H1 (cell line): ENCODE measurements around the gene CTIF. TPM values are rescaled to one million over a fixed set of nuclear protein-coding genes. Genes with fewer than 3 reads are reported as not detected.
A peak's percentile ranks its signal among the peaks of the same experiment; 100 is the strongest.

Source experiments
- CTCF ChIA-PET: fragments of 300-600 bp; sonication (Branson Sonifier 250); formaldehyde crosslinking; loops from one replicate; lab custom pipeline; 2021; ENCODE audit not compliant: partially characterized antibody; lab: Charles Lee
- POLR2A ChIA-PET: fragments of 300-600 bp; sonication (Branson Sonifier 250); formaldehyde crosslinking; loops from one replicate; lab custom pipeline; 2021; ENCODE audit warnings: inconsistent platforms; ENCODE audit not compliant: partially characterized antibody; lab: Charles Lee
- DNase-seq, 2 experiments: peaks; one replicate each; pipeline versions ENCODE4 v3.0.0 to v3.0.0-alpha.2; 2010 to 2022; ENCODE audit warnings: low spot score in 2 of 2, low read depth in 1 of 2, mixed read lengths in 1 of 2
- FAIRE-seq: peaks from 2 replicates; lab custom pipeline; 2011; peaks lifted over from hg19 to GRCh38; lab: Jason Lieb, UNC
- H2AFZ ChIP-seq: 2 replicates; pipeline ENCODE4 v1.8.1; 2012; ENCODE audit warnings: low read length, inconsistent platforms
- H2AK5ac ChIP-seq: 2 replicates; pipeline ENCODE4 v1.6.1; 2013; ENCODE audit warnings: low read depth, low read length
- H2BK120ac ChIP-seq: replicated peaks from 2 replicates; pipeline ENCODE3; 2013; ENCODE audit warnings: low read depth, low read length, inconsistent platforms
- H2BK12ac ChIP-seq: 2 replicates; pipeline ENCODE4 v1.6.1; 2013; ENCODE audit warnings: low read depth, low read length
- H2BK15ac ChIP-seq: 2 replicates; pipeline ENCODE4 v1.6.1; 2013; ENCODE audit warnings: low read length
- H2BK20ac ChIP-seq: 2 replicates; pipeline ENCODE4 v1.6.1; 2013; ENCODE audit warnings: low read length
- H2BK5ac ChIP-seq: 2 replicates; pipeline ENCODE4 v1.6.1; 2013; ENCODE audit warnings: low read depth, low read length
- H3K14ac ChIP-seq: 2 replicates; pipeline ENCODE4 v1.6.1; 2013; ENCODE audit warnings: inconsistent platforms; ENCODE audit not compliant: insufficient read length
- H3K18ac ChIP-seq: 2 replicates; pipeline ENCODE4 v1.6.1; 2013; ENCODE audit warnings: low read length; ENCODE audit errors: extremely low read depth
- H3K23ac ChIP-seq: 2 replicates; pipeline ENCODE4 v1.6.1; 2013; ENCODE audit warnings: inconsistent platforms; ENCODE audit not compliant: insufficient read length
- H3K23me2 ChIP-seq: 2 replicates; pipeline ENCODE4 v1.6.1; 2013; ENCODE audit warnings: low read depth, low read length
- H3K27ac ChIP-seq: 2 replicates; pipeline ENCODE4 v1.6.1; 2011; ENCODE audit warnings: low read depth, low read length, inconsistent platforms
- H3K27me3 ChIP-seq, 4 experiments: replicated peaks in 1 of 4; 1 replicate in 1 of 4; 2 replicates in 3 of 4; pipeline versions ENCODE4 v1.6.1 to v1.8.1; 2011 to 2013; ENCODE audit warnings: low read length in 3 of 4, mild to moderate bottlenecking in 3 of 4, inconsistent platforms in 2 of 4, mixed read lengths in 2 of 4, moderate library complexity in 1 of 4; ENCODE audit not compliant: control insufficient read depth in 3 of 4, insufficient read depth in 3 of 4; ENCODE audit errors: extremely low read depth in 1 of 4
- H3K36me3 ChIP-seq, 4 experiments: 2 replicates each; pipeline versions ENCODE4 v1.6.1 to v1.8.1; 2011 to 2013; ENCODE audit warnings: mild to moderate bottlenecking in 4 of 4, low read length in 3 of 4, moderate library complexity in 2 of 4, control low read depth in 1 of 4, inconsistent platforms in 1 of 4; ENCODE audit not compliant: insufficient read depth in 4 of 4, control insufficient read depth in 2 of 4
- H3K4ac ChIP-seq: replicated peaks from 2 replicates; pipeline ENCODE3; 2013; ENCODE audit warnings: low read length, low read depth, mixed read lengths, inconsistent platforms; ENCODE audit not compliant: insufficient read length
- H3K4me1 ChIP-seq, 4 experiments: replicated peaks in 1 of 4; 1 replicate in 1 of 4; 2 replicates in 3 of 4; pipeline versions ENCODE4 v1.6.1 to v1.8.1; 2011 to 2013; ENCODE audit warnings: low read length in 3 of 4, inconsistent platforms in 2 of 4, mixed read lengths in 1 of 4; ENCODE audit not compliant: insufficient read depth in 4 of 4, control insufficient read depth in 3 of 4
- H3K4me2 ChIP-seq, 2 experiments: 2 replicates each; pipeline versions ENCODE4 v1.6.1 to v1.8.1; 2011 to 2013; ENCODE audit warnings: low read depth in 2 of 2, low read length in 2 of 2, control low read depth in 1 of 2, inconsistent platforms in 1 of 2, mild to moderate bottlenecking in 1 of 2; ENCODE audit not compliant: insufficient read depth in 1 of 2
- H3K4me3 ChIP-seq, 4 experiments: fragments of 200-600, 300-600 bp in 1 of 4; sonication (generic), shearing (Covaris generic), sonication (Bioruptor Twin) in 1 of 4; 2 replicates each; pipeline versions ENCODE4 v1.5.1 to v1.8.1; 2011 to 2016; ENCODE audit warnings: low read length in 4 of 4, low read depth in 3 of 4, control low read depth in 2 of 4, inconsistent platforms in 2 of 4, mild to moderate bottlenecking in 2 of 4, mixed read lengths in 1 of 4, moderate library complexity in 1 of 4; ENCODE audit not compliant: insufficient read depth in 2 of 4; ENCODE audit errors: extremely low read depth in 1 of 4
- H3K56ac ChIP-seq: replicated peaks from 2 replicates; pipeline ENCODE3; 2013; ENCODE audit warnings: low read depth, mild to moderate bottlenecking, mixed read lengths, low read length, inconsistent platforms; ENCODE audit not compliant: insufficient read length
- H3K79me1 ChIP-seq: 2 replicates; pipeline ENCODE4 v1.6.1; 2013; ENCODE audit warnings: low read depth, low read length, control low read depth
- H3K79me2 ChIP-seq, 2 experiments: 2 replicates each; pipeline versions ENCODE4 v1.6.1 to v1.8.1; 2012 to 2013; ENCODE audit warnings: low read length in 2 of 2, mild to moderate bottlenecking in 2 of 2, inconsistent platforms in 1 of 2; ENCODE audit not compliant: insufficient read depth in 2 of 2, control insufficient read depth in 1 of 2
- H3K9ac ChIP-seq, 4 experiments: replicated peaks in 1 of 4; 1 replicate in 1 of 4; 2 replicates in 3 of 4; pipeline versions ENCODE4 v1.6.1 to v1.8.1; 2011 to 2013; ENCODE audit warnings: low read depth in 3 of 4, low read length in 3 of 4, control low read depth in 2 of 4, mild to moderate bottlenecking in 2 of 4, moderate library complexity in 2 of 4, inconsistent platforms in 1 of 4; ENCODE audit errors: extremely low read depth in 1 of 4
- H3K9me3 ChIP-seq, 2 experiments: 2 replicates each; pipeline versions ENCODE4 v1.6.1 to v1.8.1; 2012 to 2013; ENCODE audit warnings: mild to moderate bottlenecking in 2 of 2, moderate library complexity in 2 of 2, control low read depth in 1 of 2, inconsistent platforms in 1 of 2, low read depth in 1 of 2, low read length in 1 of 2, mixed read lengths in 1 of 2; ENCODE audit not compliant: insufficient read depth in 2 of 2
- H4K20me1 ChIP-seq, 2 experiments: replicated peaks in 1 of 2; 2 replicates each; pipeline versions ENCODE3 to v1.8.1; 2011 to 2013; ENCODE audit warnings: inconsistent platforms in 2 of 2, low read length in 2 of 2, mild to moderate bottlenecking in 1 of 2; ENCODE audit not compliant: insufficient read depth in 2 of 2, control insufficient read depth in 1 of 2
- H4K5ac ChIP-seq: 2 replicates; pipeline ENCODE4 v1.6.1; 2013; ENCODE audit warnings: low read length, low read depth, mixed read lengths, inconsistent platforms; ENCODE audit not compliant: insufficient read length
- H4K8ac ChIP-seq: 2 replicates; pipeline ENCODE4 v1.8.0; 2013; ENCODE audit warnings: mild to moderate bottlenecking, moderate library complexity, low read length, inconsistent platforms; ENCODE audit not compliant: insufficient read depth; ENCODE audit errors: extremely low read depth
- H4K91ac ChIP-seq: replicated peaks from 2 replicates; pipeline ENCODE3; 2013; ENCODE audit warnings: low read length, mixed read lengths, inconsistent platforms; ENCODE audit not compliant: insufficient read length
- HDAC2 ChIP-seq, 2 experiments: fragments of 300-600 bp in 1 of 2; sonication (generic) in 1 of 2; IDR thresholded peaks; 2 replicates each; pipeline ENCODE4 v1.6.1; 2011 to 2012; ENCODE audit warnings: low read depth in 2 of 2, low read length in 2 of 2, mild to moderate bottlenecking in 2 of 2, moderate library complexity in 2 of 2, borderline replicate concordance in 1 of 2, inconsistent platforms in 1 of 2
- KDM1A ChIP-seq: fragments of 200-600, 300-600 bp; sonication (generic); IDR thresholded peaks from 2 replicates; pipeline ENCODE4 v1.7.1; 2016; ENCODE audit warnings: mild to moderate bottlenecking, low read length, borderline replicate concordance
- NANOG ChIP-seq: IDR thresholded peaks from 2 replicates; pipeline ENCODE4 v1.6.1; 2011; ENCODE audit warnings: low read length, low read depth, mild to moderate bottlenecking, inconsistent platforms; ENCODE audit not compliant: insufficient read depth, poor library complexity, severe bottlenecking
- WGBS, 2 experiments: shearing (Covaris generic) in 1 of 2; methylation state at CpG; one replicate each; pipeline versions ENCODE4 v1.1.6 to v1.1.7; 2013 to 2015; ENCODE audit warnings: low lambda C conversion rate in 2 of 2, mixed read lengths in 2 of 2, inconsistent platforms in 1 of 2, low coverage in 1 of 2, missing lambda C conversion rate in 1 of 2; ENCODE audit not compliant: insufficient replicate concordance in 2 of 2, insufficient coverage in 1 of 2, insufficient read length in 1 of 2; ENCODE audit errors: extremely low coverage in 1 of 2, missing lambda C conversion rate in 1 of 2; 5-methylcytosine and 5-hydroxymethylcytosine counted together
- polyA plus RNA-seq, 7 experiments: library from polyadenylated mRNA; depleted of rRNA in 3 of 7; stranded (reverse) in 5 of 7; unstranded in 2 of 7; fragments of >200 nt in 5 of 7; fragments of 200-250 nt in 2 of 7; gene quantifications; 1 replicate in 5 of 7; 2 replicates in 1 of 7; 4 replicates in 1 of 7; pipeline versions ENCODE4 v1.2.1 to v1.2.3, GENCODE V29; 2011 to 2013; ENCODE audit warnings: missing spikeins in 2 of 7, mixed read lengths in 2 of 7
- total RNA-seq: library from RNA; stranded (reverse); fragmentation: NEBNext Ultra II Directional; extraction: Animal tissue kit (Norgen Biotek cat#: 25700); gene quantifications from 2 replicates; pipeline ENCODE4 v1.2.1, GENCODE V29; 2021

CTIF gene
- total and polyA plus RNA-seq, 2 of the 8 experiments (the other 6 are each of a cell fraction or from before 2014, with no cell fraction given), result 9.0 to 17.8 TPM

- H3K23ac ChIP-seq, result no peak overlapping the region
- H2BK15ac ChIP-seq, result no peak overlapping the region
- WGBS, 2 experiments, result 76% methylated on average over 4 of the region's 4 CpGs; no CpG with 5 or more reads in 1 of the 2 experiments
- no peak overlapping the region for H3K14ac ChIP-seq
- no peak overlapping the region for H3K4ac ChIP-seq
- no peaks in the 10 kb centered on the region for H3K9me3 ChIP-seq
- CTCF ChIA-PET, result interaction anchor here (0.8 to 2.5 kb wide), 3 partner anchors 19 to 64 kb away, joined by 3 to 7 read pairs (median 3); no protein-coding TSS in a partner anchor
- no peak overlapping the region for H2BK12ac ChIP-seq
- TF ChIP-seq KDM1A, result peak; percentile 93
- no peak for TF ChIP-seq NANOG
- peak in 1 of 2 experiments; percentile 75; a peak in 1 of 4 replicates for TF ChIP-seq HDAC2 (IDR thresholded peaks at IDR 0.05; ENCODE audit: borderline replicate concordance in 1 of 2, low read depth in 2 of 2, low read length in 2 of 2)
- peak overlapping the region; percentile 70 to 92 (median 75); a peak in 6 of 8 replicates for H3K4me3 ChIP-seq
- H3K9ac ChIP-seq, result no peak overlapping the region
- DNase-seq, result no peak
- H4K20me1 ChIP-seq, result peaks cover 0 to 11% of the 10 kb centered on the region in 2 experiments
- H4K5ac ChIP-seq, result no peak overlapping the region
- no peak overlapping the region for H2BK120ac ChIP-seq
- H3K36me3 ChIP-seq, result no peaks in the 10 kb centered on the region
- no peak overlapping the region for H4K8ac ChIP-seq
- H3K27me3 ChIP-seq, result peaks cover 0 to 13% (median 5%) of the 10 kb centered on the region in 4 experiments; a peak in 5 of 7 replicates
- no peak overlapping the region for H2AFZ ChIP-seq
- peaks cover 0 to 27% of the 10 kb centered on the region in 2 experiments; a peak in 2 of 4 replicates for H3K79me2 ChIP-seq
- peak overlapping the region; percentile 81 to 94 for H3K4me2 ChIP-seq
- H2BK5ac ChIP-seq, result no peak overlapping the region
- H3K18ac ChIP-seq, result no peak overlapping the region
- POLR2A ChIA-PET, result no interaction called here
- no peak overlapping the region for H3K27ac ChIP-seq
- no peak overlapping the region for H3K56ac ChIP-seq
- FAIRE-seq, result no peak
- H2BK20ac ChIP-seq, result no peak overlapping the region; the same call in 1 of the 2 replicates
- peaks cover 22% of the 10 kb centered on the region for H3K23me2 ChIP-seq
- no peak overlapping the region for H2AK5ac ChIP-seq
- no peak overlapping the region for H4K91ac ChIP-seq
- peaks cover 40 to 63% (median 44%) of the 10 kb centered on the region in 4 experiments for H3K4me1 ChIP-seq
- H3K79me1 ChIP-seq, result peaks cover 13% of the 10 kb centered on the region
Measured at GRCh38 chr18:48541747-48542400, 3.0 kb downstream of the CTIF start.
